Skeletal muscle cell (primary cell): Measurements from ENCODE around the gene RDX.

ENCODE experiments used
- DNase-seq: peaks from one replicate; pipeline ENCODE4 v3.0.0-alpha.2; 2010; ENCODE audit warnings: low read depth
- H3K4me3 ChIP-seq: 2 replicates; pipeline ENCODE4 v1.5.1; 2011; ENCODE audit warnings: low read depth, mild to moderate bottlenecking, control low read depth, low read length, moderate library complexity

RDX gene

DNA sequence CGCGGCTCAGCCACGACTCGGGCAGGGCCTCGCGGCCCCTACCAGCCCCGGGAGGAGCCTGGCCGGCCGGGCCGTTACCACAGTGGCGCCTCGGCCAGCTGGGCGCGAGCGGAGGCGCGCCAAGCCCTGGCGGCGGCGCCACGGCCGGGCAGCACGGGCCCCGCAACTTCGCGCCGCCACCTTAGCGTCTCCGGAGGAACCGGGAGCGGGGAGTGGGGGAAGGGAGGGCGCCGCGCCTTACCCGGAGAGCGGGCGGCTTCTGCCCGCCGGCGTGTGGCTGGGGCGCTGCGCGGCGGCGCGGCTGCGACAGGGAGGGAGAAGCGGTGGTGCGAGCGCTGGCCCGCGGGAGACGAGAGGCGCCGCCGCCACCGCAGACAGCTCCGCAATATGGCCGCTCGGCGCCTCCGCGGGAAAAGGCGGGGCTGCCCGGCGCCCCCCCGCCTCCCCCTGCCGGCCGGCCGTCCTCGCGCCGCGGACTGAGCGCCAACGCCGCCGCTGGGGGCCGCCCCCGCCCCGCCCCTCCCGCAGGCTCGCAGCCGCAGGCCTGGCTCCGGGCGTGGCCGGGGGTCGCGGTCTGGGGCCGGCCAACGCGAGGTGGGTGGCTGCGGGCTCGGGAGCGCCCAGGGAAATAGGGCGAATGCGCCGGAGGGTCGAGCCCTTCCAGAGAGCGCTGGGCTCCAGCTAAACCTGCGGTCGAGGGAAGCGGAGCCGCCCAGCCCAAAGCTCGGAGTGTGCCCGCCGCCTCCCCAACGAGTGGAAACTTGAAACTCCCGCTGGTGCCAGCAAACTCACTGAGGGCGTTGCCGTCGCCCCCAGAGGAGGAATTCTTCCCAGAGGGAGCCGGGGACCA, at the start of gene RDX:
Gene RDX, minus strand, starts transcription at position 389 of the 850 bp plus-strand sequence. CDS start 16,922 bp downstream, outside the sequence.
- peak within 1 kb of the TSS; percentile 94 for H3K4me3 ChIP-seq
- DNase-seq = peak; percentile 32

DNA sequence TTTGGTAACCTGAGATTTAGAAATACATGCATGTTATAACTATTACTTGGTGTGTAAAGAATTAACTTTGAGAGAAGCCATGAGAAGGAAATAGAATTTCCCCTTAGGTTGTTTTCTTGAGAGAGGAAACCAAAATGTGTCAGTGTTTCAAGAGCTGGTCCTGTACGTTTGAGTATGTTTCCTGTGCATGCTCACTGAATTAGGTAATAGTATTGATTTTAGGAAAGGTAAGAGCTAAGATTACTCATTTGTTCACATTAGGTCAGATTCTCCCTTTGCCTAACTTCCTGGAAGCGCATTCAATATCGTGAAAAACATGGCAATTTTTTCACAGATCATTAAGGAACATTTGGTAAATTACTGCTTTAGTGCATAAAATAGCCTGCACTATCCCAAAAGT, 49.3 kb upstream of the RDX start:
- H3K4me3 ChIP-seq = no peak overlapping the region
- DNase-seq = no peak

DNA sequence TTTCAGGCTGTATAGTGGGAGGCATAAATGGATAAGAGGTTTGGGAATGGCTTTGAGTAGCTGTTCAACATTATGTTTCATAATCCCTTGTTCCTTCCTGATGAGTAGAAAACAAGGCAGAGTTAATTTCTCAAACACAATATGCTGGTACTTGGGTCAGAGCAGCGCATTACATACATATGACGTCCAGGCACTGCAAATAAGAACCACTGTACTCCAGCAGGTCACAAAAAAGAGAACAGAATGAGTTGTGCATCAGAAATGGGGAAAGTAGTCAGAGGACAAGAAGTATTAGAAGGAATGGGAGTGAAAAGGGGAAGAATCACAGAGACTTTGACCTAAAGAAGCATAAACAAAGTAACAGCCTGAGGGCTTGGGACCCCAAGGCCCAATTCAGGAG, 44.0 kb upstream of the RDX start:
- no peak for DNase-seq
- no peak overlapping the region for H3K4me3 ChIP-seq

DNA sequence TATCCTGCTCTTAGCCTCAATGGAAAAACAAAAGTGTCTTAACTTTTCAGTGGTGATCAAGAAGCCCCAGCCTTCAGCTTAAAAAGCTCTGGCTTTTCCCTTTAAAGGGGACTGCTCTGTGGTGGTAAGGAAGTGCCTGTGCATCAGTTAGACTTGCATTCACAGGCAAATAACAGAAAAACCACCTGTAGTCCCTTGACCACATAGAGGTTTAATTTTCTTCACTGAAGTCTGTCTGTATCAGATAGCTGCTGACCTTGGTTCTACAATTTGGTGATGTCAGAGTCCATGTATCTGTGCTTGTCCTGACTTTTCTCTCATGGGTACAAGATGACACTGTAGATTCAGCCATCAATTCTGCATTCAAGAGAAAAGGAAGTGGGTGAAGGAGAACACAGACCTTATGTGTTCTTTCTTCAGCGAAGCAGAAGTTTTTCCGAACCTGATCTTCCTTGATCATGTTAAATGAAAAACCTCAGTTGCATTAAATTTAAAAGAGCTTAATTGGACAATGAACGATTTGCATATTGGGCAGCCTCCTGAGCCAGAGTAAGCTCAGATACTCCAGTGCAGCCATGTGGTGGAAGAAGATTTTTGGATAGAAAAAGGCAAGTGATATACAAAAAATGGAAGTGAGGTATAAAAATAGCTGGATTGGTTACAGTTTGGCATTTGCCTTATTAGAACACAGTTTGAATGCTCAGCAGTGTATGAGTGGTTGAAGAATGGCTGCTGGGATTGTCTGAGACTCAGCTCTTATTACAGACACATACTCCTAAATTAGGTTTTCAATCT, 43.2 kb upstream of the RDX start:
- no peak for DNase-seq
- no peak overlapping the region for H3K4me3 ChIP-seq

DNA sequence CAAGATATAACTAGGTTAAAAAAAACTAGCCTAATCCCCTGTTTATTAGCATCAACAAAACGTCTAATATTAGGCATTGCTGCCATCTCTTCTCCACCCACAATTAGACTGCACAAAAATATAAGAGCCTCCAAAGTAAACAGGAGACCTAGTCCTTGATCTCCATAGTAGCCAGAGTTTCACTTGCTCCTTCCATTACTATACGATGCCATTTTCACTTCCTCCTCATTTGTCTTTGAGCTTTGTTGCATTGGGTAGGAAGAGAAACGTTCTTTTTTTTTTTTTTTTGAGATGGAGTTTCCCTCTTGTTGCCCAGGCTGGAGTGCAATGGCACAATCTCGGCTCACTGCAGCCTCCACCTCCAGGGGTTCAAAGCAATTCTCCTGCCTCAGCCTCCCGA, 42.3 kb upstream of the RDX start:
- no peak overlapping the region for H3K4me3 ChIP-seq
- DNase-seq = no peak

DNA sequence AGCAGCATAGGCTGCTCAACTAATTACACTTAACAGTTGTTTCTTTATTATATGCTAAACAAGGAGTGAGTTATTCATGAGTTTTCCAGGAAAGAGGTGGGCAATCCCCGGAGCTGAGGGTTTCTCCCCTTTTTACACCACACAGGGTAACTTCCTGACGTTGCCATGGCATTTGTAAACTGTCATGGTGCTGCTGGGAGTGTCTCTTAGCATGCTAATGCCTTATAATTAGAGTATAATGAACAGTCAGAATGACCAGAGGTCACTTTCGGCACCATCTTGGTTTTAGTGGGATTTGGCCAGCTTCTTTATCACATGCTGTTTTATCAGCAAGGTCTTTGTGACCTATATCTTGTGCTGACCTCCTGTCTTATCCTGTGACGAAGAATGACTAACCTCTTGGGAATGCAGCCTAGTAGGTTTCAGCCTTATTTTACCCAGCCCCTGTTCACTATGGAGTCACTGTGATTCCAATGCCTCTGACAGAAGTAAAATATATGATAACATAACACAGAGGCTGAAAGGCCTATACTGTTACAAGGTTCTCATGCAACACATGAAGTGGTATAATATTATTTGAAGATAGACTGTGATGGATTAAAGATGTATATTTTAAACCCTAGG, 41.3 kb upstream of the RDX start:
- DNase-seq = no peak
- H3K4me3 ChIP-seq = no peak overlapping the region

DNA sequence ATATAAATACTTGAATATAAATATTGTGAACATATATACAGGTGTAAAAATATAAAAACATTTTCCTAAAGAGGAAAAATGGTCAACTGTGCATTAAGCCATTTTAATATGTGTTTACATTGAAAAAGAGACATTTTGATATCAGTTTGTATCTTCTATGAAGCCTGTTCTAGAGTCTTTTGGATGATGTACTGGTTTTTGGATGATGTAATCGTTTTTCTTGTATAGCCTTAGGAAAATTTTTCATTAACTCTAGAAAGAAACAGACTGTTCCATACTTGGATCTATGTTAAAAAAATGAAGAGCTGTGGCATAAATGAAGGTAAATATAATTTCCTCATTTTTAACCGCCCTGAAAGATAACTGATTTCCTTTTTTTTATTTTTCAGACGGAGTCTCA, 39.6 kb upstream of the RDX start:
- no peak overlapping the region for H3K4me3 ChIP-seq
- no peak for DNase-seq

DNA sequence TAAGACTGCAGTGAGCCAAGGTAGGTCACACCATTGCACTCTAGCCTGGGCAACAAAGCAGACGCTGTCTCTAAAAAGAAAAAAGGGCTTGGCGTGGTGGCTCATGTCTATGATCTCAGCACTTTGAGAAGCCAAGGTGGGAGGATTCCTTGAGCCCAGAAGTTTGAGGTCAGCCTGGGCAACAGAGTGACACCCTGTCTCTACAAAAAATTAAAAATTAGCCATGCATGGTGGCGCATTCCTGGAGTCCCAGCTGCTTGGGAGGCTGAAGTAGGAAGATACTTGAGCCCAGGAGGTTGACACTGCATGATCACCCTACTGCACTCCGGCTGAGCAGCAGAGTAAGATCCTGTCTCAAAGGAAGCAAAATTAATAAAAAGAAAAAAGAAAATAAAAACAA, 38.9 kb upstream of the RDX start:
- no peak overlapping the region for H3K4me3 ChIP-seq
- DNase-seq = no peak

DNA sequence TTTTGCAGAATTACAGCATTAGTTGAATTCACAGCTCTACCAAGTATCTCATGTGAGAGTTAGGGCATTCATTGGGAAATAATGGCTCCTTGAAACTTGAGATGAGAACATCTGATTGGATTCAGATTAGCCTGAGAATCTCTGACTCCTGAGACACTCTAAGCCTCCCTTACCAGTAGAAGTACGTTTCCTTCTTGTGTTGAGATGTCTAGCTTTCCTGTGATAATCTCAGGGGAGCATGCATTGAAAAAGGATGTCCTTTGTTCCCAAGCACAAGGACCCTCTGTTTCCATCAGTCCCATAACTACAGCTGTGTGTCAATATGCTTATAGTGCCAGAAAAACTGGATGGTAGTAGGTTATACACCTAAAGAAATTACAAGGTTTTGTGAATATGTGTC, 35.2 kb upstream of the RDX start:
- H3K4me3 ChIP-seq = no peak overlapping the region
- no peak for DNase-seq

DNA sequence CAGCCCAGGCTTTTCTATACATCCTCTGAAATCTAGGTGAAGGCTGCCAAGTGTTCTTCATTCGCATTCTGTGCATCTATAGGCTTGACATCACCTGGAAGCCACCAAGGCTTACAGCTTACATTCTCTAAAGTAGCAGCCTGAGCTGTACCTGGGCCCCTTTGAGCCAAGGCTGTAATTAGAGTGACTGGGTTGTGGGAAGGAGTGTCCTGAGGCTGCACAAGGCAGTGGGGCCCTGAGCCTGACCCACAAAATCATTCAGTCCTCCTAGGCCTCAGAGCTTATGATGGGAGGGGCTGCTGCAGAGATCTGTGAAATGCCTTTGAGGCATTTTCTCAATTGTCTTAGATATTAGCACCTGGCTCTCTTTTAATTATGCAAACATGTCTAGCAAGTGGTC, 33.0 kb upstream of the RDX start:
- no peak overlapping the region for H3K4me3 ChIP-seq
- no peak for DNase-seq

DNA sequence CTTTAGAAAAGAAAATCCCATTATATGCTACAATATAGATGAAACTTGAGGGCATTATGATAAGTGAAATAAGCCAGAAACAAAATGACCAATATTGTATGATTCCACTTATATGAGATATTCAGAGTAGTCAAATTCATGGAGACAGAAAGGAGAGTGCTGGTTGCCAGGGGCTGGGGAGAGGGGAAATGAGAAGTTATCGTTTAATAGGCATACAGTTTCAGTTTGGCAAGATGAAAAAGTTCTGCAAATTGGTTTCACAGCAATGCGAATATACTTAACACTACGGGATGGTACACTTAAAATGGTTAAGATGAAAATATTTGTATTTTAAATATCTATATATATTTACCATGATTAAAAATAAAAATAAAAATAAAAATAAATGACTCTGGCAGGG, 31.1 kb upstream of the RDX start:
- H3K4me3 ChIP-seq = no peak overlapping the region
- DNase-seq = no peak

DNA sequence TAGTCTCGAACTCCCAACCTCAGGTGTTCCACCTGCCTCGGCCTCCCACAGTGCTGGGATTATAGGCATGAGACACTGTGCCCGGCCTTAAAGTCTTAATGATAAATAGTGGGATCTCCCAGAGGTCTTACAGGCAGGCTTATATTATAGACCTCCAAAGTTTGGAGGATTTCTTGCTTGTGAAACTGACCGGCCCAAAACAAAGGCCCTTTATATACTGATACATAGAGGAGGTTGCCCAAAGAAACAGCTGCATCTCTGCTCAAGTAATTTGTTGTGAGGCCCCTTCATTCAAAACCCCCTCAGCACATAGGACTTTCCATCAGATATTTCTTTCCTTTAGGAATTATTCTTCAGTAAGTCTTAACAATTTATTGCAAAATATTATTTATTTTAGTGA, 27.4 kb upstream of the RDX start:
- no peak overlapping the region for H3K4me3 ChIP-seq
- no peak for DNase-seq

DNA sequence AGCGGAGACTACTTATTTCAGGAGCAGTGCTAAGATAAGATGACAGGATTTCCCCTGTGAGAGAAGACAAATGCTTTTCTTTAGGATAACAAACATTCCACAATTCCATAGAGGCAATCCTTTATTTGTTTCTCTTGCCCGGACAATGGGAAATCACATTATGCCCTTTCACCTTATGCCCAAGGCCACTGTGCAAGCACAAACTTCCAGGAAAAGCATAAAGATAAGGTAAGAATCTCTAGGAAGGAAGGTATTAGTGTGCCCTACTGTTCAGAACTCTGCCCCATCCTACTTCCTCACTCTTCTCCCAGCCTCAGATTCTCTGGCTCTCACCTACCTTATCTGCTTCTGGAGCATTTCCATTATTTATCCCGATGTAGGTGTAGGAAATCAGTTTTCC, 23.1 kb upstream of the RDX start:
- H3K4me3 ChIP-seq = no peak overlapping the region

DNA sequence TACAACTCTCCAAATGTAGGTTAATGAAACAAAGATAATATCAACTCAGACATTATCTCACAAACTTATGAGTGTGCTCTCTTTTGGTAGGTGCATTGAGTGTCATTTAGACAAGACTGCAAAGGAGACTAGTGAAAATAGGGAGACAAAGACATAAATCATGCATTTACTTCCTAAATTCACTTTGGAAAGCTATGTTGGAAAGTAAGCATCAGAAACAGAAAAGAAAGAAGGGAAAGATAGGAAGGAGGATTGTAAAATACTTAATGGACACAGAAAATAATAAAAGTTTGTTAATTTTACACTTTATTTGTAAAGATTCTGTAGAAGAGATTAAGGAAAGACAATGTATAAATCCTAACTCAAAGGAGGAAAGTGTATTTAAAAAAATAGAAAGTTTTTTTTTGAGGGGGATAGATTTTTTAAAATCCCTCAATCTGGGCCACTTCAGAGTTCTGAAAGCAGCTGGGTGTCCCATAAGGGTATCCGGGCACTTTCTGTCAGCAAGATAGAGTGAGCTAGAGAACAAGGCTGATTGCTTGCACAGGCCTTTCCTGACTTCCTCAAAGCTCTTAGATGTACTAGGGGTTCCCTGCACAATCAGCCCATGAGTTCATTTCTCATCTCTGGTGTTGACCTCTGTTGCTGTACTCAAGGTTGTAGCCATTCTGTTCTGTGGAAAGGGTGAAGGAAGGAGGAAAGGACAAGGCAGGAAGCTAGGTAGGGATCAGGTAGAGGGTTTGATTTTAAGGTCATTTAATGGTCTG, 22.4 kb upstream of the RDX start:
- H3K4me3 ChIP-seq = no peak overlapping the region
- no peak for DNase-seq

More for the DNA sequence above, 23.1 kb upstream of the RDX start:
- no peak for DNase-seq

DNA sequence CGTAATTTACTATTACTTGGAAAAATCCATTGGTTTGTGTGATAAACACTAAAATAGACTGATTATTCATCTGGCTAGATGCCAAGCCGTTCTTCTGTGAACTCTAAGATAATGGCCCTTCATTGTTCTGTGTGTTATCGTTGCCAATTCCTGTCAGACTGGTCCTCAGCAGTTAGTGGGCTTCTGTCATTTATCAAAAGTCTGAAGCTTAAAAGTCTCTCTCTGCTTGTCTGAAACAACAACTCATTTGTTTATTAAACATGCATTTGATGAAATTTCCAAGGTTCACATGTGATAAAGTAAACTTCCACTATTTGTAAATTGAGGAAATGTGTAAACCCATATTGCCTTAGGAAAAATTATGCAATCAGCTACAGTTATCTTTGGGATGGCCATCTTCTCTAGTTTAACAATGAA, 21.1 kb upstream of the RDX start:
- DNase-seq = no peak
- no peak overlapping the region for H3K4me3 ChIP-seq

DNA sequence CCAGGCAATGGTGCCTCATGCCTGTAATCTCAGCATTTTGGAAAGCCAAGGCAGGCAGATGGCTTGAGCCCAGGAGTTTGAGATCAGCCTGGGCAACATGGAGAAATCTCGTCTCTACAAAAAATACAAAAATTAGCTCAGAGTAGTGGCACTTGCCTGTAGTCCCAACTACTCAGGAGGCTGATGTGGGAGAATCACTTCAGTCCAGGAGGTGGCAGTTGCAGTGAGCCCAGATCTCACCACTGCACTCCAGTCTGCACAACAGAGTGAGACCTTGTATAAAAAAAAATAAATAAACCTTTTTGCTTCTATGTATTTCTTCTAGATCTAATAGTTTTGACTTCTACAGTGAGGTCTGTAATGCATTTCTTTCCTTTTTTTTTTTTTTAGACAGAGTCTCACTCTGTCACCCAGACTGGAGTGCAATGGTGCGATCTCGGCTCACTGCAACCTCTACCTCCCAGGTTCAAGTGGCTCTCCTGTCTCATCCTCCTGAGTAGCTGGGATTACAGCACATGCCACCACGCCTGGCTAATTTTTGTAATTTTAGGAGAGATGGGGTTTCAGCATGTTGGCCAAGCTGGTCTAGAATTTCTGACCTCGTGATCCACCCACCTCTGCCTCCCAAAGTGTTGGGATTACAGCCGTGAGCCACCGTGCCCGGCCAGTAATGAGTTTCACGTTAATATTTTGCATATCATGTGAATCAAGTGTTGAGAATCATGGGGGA, 18.1 kb upstream of the RDX start:
- no peak overlapping the region for H3K4me3 ChIP-seq

DNA sequence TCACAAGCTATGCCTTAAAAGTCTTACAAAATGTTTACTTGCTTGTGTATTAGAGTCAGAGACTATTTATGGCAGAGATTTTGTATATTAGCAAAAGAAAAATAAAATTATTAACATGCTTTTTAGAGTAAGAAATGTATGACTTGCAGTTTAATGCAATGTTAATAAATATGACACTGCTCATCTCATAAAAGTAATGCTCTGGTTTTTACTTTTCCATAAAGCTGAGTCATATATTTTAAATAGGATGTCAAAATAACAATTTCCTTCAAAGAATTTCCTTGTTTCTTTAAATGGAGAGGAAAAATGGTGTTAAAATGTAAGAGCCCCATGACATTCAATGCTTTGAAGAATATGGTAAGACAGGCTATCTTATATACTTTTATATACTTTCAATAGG, 16.3 kb upstream of the RDX start:
- H3K4me3 ChIP-seq = no peak overlapping the region
- DNase-seq = no peak

More for the DNA sequence above, 18.1 kb upstream of the RDX start:
- no peak for DNase-seq

DNA sequence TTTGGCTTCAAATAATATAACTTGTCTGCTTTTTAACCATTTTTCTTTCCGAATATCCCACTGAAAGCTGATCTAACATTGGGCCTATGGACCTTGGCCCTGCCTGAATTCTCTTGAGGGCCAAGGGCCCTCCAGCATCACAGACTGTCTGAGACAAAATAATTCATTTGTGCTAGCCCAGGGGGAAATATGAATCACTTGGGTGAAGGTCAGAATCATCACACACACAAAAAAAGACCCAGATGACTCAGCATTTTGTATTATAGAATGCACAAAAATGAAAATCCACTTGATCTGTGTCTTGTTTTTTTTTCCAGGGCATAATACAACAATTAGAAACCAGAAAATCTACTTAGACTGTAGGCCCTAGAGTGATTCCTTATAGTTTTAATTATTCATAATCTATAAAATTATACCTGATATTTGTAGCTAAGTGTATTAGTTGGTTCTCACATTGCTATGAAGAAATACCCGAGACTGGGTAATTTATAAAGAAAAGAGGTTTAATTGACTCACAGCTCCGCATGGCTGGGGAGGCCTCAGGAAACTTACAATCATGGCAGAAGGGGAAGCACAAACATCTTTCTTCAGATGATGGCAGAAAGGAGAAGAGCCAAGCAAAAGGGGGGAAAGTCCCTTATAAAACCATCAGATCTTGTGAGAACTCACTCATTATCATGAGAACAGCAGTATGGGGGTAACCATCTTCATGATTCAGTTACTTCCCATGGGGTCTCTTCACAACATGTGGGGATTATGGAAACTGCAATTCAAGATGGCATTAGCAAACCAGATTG, 15.6 kb upstream of the RDX start:
- DNase-seq = peak; percentile 54
- no peak overlapping the region for H3K4me3 ChIP-seq
